ENCODE measurements around the gene KLK1. TPM values are rescaled to one million over a fixed set of nuclear protein-coding genes. Genes with fewer than 3 reads are reported as not detected.

Gene KLK1
- total and polyA plus RNA-seq, 12 donors: 0.39 to 0.85 (median 0.64) TPM; not detected in 4

- H3K27me3 ChIP-seq: no peaks in the 10 kb centered on the region
- ATAC-seq: peak in 3 of 8 donors; percentile 5 to 23 (median 10)
- no peak for TF ChIP-seq CTCF (IDR thresholded peaks at IDR 0.05)
- DNase-seq: no peak
- H3K36me3 ChIP-seq: peaks cover 0 to 66% (median 6%) of the 10 kb centered on the region in 9 donors
- H3K4me3 ChIP-seq: no peak overlapping the region
- H3K27ac ChIP-seq: no peak overlapping the region
- WGBS, 2 donors: 81 to 82% methylated on average over 18 of the region's 18 CpGs
- H3K9me3 ChIP-seq: no peaks in the 10 kb centered on the region
- intact Hi-C loops (cut with DNase I): no loop called here
- H3K4me1 ChIP-seq: peaks cover under 1 to 11% (median 9%) of the 10 kb centered on the region in 9 donors
These were observed 25.6 kb downstream of the KLK1 start for GRCh38 chr19:50797781-50798658.

- ATAC-seq: no peak
- no peak for TF ChIP-seq CTCF (IDR thresholded peaks at IDR 0.05)
- Histone ChIP-seq H3K27ac (no peak overlapping the region), H3K4me1 (peaks cover 0 to 4% (median 3%) of the 10 kb centered on the region in 9 donors), H3K27me3 (no peaks in the 10 kb centered on the region), H3K4me3 (no peak overlapping the region), H3K36me3 (peaks cover 0 to 66% (median 6%) of the 10 kb centered on the region in 9 donors), H3K9me3 (no peaks in the 10 kb centered on the region)
- WGBS, 2 donors: 93 to 95% methylated on average over 7 of the region's 7 CpGs
- no peak for DNase-seq
- intact Hi-C loops (cut with DNase I): no loop called here
These were observed 26.2 kb downstream of the KLK1 start for GRCh38 chr19:50797429-50797780.

GRCh38 chr19:50796634-50797428 is 26.8 kb downstream of the KLK1 start:
- TF ChIP-seq CTCF (IDR thresholded peaks at IDR 0.05): no peak
- peaks cover 0 to 61% (median 6%) of the 10 kb centered on the region in 9 donors for H3K36me3 ChIP-seq
- no peak overlapping the region for H3K27ac ChIP-seq

GRCh38 chr19:50796128-50796633 is 27.4 kb downstream of the KLK1 start:
- H3K27me3 ChIP-seq: peaks cover 0 to 11% (median 0%) of the 10 kb centered on the region in 7 donors
- peaks cover 0 to 54% (median 6%) of the 10 kb centered on the region in 9 donors for H3K36me3 ChIP-seq
- H3K4me1 ChIP-seq: no peaks in the 10 kb centered on the region
- intact Hi-C loops (cut with DNase I): no loop called here
- no peak overlapping the region for H3K4me3 ChIP-seq
- H3K9me3 ChIP-seq: no peaks in the 10 kb centered on the region
- TF ChIP-seq CTCF (IDR thresholded peaks at IDR 0.05): no peak
- ATAC-seq (no peak), DNase-seq (no peak)
- H3K27ac ChIP-seq: no peak overlapping the region
- 87 to 88% methylated on average over 9 of the region's 9 CpGs for WGBS, 2 donors

More at GRCh38 chr19:50796634-50797428, 26.8 kb downstream of the KLK1 start:
- intact Hi-C loops (cut with DNase I): no loop called here
- Histone ChIP-seq H3K4me3 (no peak overlapping the region), H3K9me3 (no peaks in the 10 kb centered on the region), H3K27me3 (peaks cover 0 to 5% (median 0%) of the 10 kb centered on the region in 7 donors), H3K4me1 (no peaks in the 10 kb centered on the region)
- DNase-seq (no peak), ATAC-seq (no peak)
- WGBS, 2 donors: 89 to 90% methylated on average over 8 of the region's 8 CpGs
